GM12878 (cell line): ENCODE data around the gene PIGL. TPM values are rescaled to one million over a fixed set of nuclear protein-coding genes. Genes with fewer than 3 reads are reported as not detected.

Source experiments
- ATAC-seq: fragments of 200-7000 bp; cut with Tn5 transposase; 3 replicates; pipeline ENCODE4 v1.9.1; 2020; ENCODE audit warnings: mild to moderate bottlenecking, moderate library complexity
- BruUV-seq: library from RNA; stranded (reverse); fragments of 400-500 nt; replicated peaks from 2 replicates; lab custom pipeline; 2021; lab: Mats Ljungman, UMichigan
- CTCF ChIA-PET: fragments of 300-600 bp; sonication (Branson Sonifier 250); formaldehyde crosslinking; extraction: SDS; loops from one replicate; lab custom pipeline; 2021; ENCODE audit warnings: inconsistent platforms; lab: Yijun Ruan, JAX
- POLR2A ChIA-PET: fragments of 350-600 bp; formaldehyde crosslinking; extraction: SDS; loops from one replicate; lab custom pipeline; 2021; ENCODE audit warnings: inconsistent platforms; lab: Charles Lee
- RAD21 ChIA-PET: fragments of 300-600 bp; sonication (Branson Sonifier 250); formaldehyde crosslinking; loops from one replicate; lab custom pipeline; 2023; ENCODE audit warnings: antibody characterized with exemption; ENCODE audit not compliant: unreplicated experiment; lab: Charles Lee
- SMC1A ChIA-PET: fragments of 300-600 bp; sonication (Branson Sonifier 250); formaldehyde crosslinking; loops from one replicate; lab custom pipeline; 2023; ENCODE audit not compliant: unreplicated experiment, uncharacterized antibody; lab: Charles Lee
- DNase-seq: peaks from one replicate; pipeline ENCODE4 v3.0.0-alpha.2; 2011; ENCODE audit warnings: low read depth, low spot score
- FAIRE-seq: peaks from 3 replicates; lab custom pipeline; 2011; peaks lifted over from hg19 to GRCh38; lab: Jason Lieb, UNC
- H2AFZ ChIP-seq: 2 replicates; pipeline ENCODE4 v1.6.0; 2011; ENCODE audit warnings: low read depth, low read length, control low read depth; ENCODE audit not compliant: control insufficient read depth
- H3K27ac ChIP-seq: 2 replicates; pipeline ENCODE4 v1.5.1; 2011; ENCODE audit warnings: control low read depth; ENCODE audit not compliant: control insufficient read depth, insufficient read depth
- H3K27me3 ChIP-seq, 2 experiments: replicated peaks in 1 of 2; 2 replicates each; pipeline versions ENCODE4 v1.6.0 to v1.6.1; 2011; ENCODE audit warnings: low read length in 1 of 2; ENCODE audit not compliant: control insufficient read depth in 2 of 2, insufficient read depth in 2 of 2
- H3K36me3 ChIP-seq, 2 experiments: 2 replicates each; pipeline ENCODE4 v1.5.1; 2011; ENCODE audit warnings: low read length in 1 of 2; ENCODE audit not compliant: control insufficient read depth in 2 of 2, insufficient read depth in 2 of 2
- H3K4me1 ChIP-seq: 2 replicates; pipeline ENCODE4 v1.6.1; 2011; ENCODE audit warnings: mild to moderate bottlenecking, low read length, moderate library complexity, mixed read lengths; ENCODE audit not compliant: control insufficient read depth, insufficient read depth
- H3K4me2 ChIP-seq: 2 replicates; pipeline ENCODE4 v1.6.0; 2011; ENCODE audit warnings: control low read depth; ENCODE audit not compliant: control insufficient read depth, insufficient read depth
- H3K4me3 ChIP-seq: fragments of 200-600 bp; sonication (generic); 2 replicates; pipeline ENCODE4 v1.5.1; 2016
- H3K79me2 ChIP-seq: 2 replicates; pipeline ENCODE4 v1.6.0; 2011; ENCODE audit warnings: low read length; ENCODE audit not compliant: control insufficient read depth, insufficient read depth
- H3K9ac ChIP-seq: 2 replicates; pipeline ENCODE4 v1.8.0; 2011; ENCODE audit warnings: low read length, control low read depth, mixed read lengths; ENCODE audit not compliant: control insufficient read depth, insufficient read depth
- H3K9me3 ChIP-seq: replicated peaks from 3 replicates; pipeline ENCODE4 v1.5.1; 2011; ENCODE audit warnings: mild to moderate bottlenecking, low read length; ENCODE audit not compliant: control insufficient read depth, insufficient read depth
- H4K20me1 ChIP-seq: 2 replicates; pipeline ENCODE4 v1.6.0; 2011; ENCODE audit not compliant: control insufficient read depth, insufficient read depth
- BMI1 ChIP-seq: fragments of 450-650 bp; IDR thresholded peaks from 2 replicates; pipeline ENCODE4 v1.6.1; 2016; ENCODE audit warnings: mild to moderate bottlenecking, moderate library complexity, borderline replicate concordance
- GABPA ChIP-seq: IDR thresholded peaks from 2 replicates; pipeline ENCODE4 v1.6.1; 2014; ENCODE audit warnings: antibody characterized with exemption, low read depth, mild to moderate bottlenecking, inconsistent platforms
- NFIC ChIP-seq: IDR thresholded peaks from 2 replicates; pipeline ENCODE4 v1.6.1; 2012; ENCODE audit warnings: low read depth, mild to moderate bottlenecking, inconsistent platforms, low read length, moderate library complexity
- RB1 ChIP-seq: fragments of 450-650 bp; formaldehyde crosslinking; IDR thresholded peaks from 2 replicates; pipeline ENCODE4 v1.6.1; 2017; ENCODE audit warnings: mild to moderate bottlenecking, borderline replicate concordance
- RCOR1 ChIP-seq: conservative IDR thresholded peaks from 2 replicates; pipeline ENCODE4 v1.6.1; 2012; ENCODE audit warnings: low read depth, low read length, improper control_type of control experiment
- RELA ChIP-seq: fragments of 450-650 bp; IDR thresholded peaks from 2 replicates; pipeline ENCODE4 v1.8.0; 2014; ENCODE audit warnings: borderline replicate concordance; ENCODE audit not compliant: partially characterized antibody
- SRF ChIP-seq, 2 experiments: IDR thresholded peaks; 2 replicates each; pipeline ENCODE4 v1.6.1; 2011; ENCODE audit warnings: low read depth in 2 of 2, low read length in 2 of 2, mild to moderate bottlenecking in 1 of 2, moderate library complexity in 1 of 2
- ZBTB11 ChIP-seq: fragments of 450-650 bp; formaldehyde crosslinking; IDR thresholded peaks from 2 replicates; pipeline ENCODE4 v1.5.0; 2022; ENCODE audit warnings: mild to moderate bottlenecking, missing genetic modification characterization
- WGBS: methylation state at CpG from one replicate; pipeline ENCODE4 v1.1.6; 2016; ENCODE audit warnings: low lambda C conversion rate; ENCODE audit not compliant: insufficient replicate concordance, insufficient coverage; ENCODE audit errors: missing lambda C conversion rate; 5-methylcytosine and 5-hydroxymethylcytosine counted together
- in situ Hi-C: fragments of 300-500 bp; cut with MboI; formaldehyde crosslinking; loops from 9 replicates; pipeline ENCODE4 v1.14.3; 2018; ENCODE audit warnings: mixed read lengths
- intact Hi-C: fragments of 100-400 bp; cut with micrococcal nuclease; formaldehyde crosslinking; loops from one replicate; pipeline ENCODE4 v1.14.2; 2022; ENCODE audit not compliant: unreplicated experiment
- polyA plus RNA-seq, 11 experiments: library from polyadenylated mRNA; depleted of rRNA in 4 of 11; unstranded in 6 of 11; stranded (reverse) in 5 of 11; fragments of >200 nt; fragmentation: Nextera tagmentation in 4 of 11; fragmentation: Illumina TruSeq in 1 of 11; extraction: Ambion mirVana in 4 of 11; extraction: Trizol in 1 of 11; gene quantifications; 1 replicate in 1 of 11; 2 replicates in 10 of 11; pipeline versions ENCODE4 v1.2.1 to v1.2.3, GENCODE V29; 2011 to 2016; ENCODE audit warnings: inconsistent platforms in 2 of 11, missing spikeins in 2 of 11, low read depth in 1 of 11
- total RNA-seq, 4 experiments: library from RNA; depleted of rRNA in 3 of 4; stranded (reverse); fragments of >200 nt in 3 of 4; fragmentation: Illumina TruSeq in 1 of 4; extraction: Trizol in 1 of 4; gene quantifications; 2 replicates each; pipeline versions ENCODE4 v1.2.1 to v1.2.3, GENCODE V29; 2013 to 2021
- TF ChIP-seq, protein P1 (sequence below): fragments of 450-650 bp; IDR thresholded peaks from 2 replicates; pipeline ENCODE4 v1.6.1; 2017; ENCODE audit warnings: mild to moderate bottlenecking, low read depth, inconsistent platforms; ENCODE audit not compliant: poor library complexity, severe bottlenecking
- TF ChIP-seq, protein P2 (sequence below): fragments of 450-650 bp; formaldehyde crosslinking; IDR thresholded peaks from 2 replicates; pipeline ENCODE4 v1.4.0; 2022; ENCODE audit warnings: mild to moderate bottlenecking, moderate library complexity

The PIGL gene
- total and polyA plus RNA-seq, 10 of the 15 experiments (the other 5 are each of a cell fraction or from before 2014, with no cell fraction given) = 25.9 to 52.5 (median 30.2) TPM

DNA sequence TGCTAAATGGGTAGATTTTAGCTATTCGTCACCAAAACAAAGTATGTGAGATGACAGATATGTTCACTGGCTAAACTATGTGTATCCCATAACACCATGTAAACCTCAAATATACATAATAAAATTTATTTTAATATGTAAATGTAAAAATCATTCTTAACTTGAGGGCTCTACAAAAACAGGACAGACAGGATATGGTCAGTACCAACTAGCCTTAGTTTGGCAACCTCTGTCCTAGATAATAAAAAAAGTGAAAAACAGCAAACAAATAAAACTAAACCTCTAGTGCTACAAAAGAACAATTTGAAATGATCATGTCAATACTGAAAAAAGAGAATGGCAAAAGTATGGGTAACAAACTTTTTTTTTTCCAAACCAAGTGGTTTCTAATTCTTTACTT is 35.4 kb upstream of the PIGL start (continued):
- TF ChIP-seq, protein P1, sequence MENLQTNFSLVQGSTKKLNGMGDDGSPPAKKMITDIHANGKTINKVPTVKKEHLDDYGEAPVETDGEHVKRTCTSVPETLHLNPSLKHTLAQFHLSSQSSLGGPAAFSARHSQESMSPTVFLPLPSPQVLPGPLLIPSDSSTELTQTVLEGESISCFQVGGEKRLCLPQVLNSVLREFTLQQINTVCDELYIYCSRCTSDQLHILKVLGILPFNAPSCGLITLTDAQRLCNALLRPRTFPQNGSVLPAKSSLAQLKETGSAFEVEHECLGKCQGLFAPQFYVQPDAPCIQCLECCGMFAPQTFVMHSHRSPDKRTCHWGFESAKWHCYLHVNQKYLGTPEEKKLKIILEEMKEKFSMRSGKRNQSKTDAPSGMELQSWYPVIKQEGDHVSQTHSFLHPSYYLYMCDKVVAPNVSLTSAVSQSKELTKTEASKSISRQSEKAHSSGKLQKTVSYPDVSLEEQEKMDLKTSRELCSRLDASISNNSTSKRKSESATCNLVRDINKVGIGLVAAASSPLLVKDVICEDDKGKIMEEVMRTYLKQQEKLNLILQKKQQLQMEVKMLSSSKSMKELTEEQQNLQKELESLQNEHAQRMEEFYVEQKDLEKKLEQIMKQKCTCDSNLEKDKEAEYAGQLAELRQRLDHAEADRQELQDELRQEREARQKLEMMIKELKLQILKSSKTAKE = no peak
- TF ChIP-seq SRF (IDR thresholded peaks at IDR 0.05; ENCODE audit: low read depth in 2 of 2, low read length in 2 of 2) = no peak
- TF ChIP-seq NFIC = no peak
- no peak for TF ChIP-seq GABPA
- TF ChIP-seq ZBTB11 (CRISPR knock-in tag) = no peak
- TF ChIP-seq RB1 = no peak

DNA sequence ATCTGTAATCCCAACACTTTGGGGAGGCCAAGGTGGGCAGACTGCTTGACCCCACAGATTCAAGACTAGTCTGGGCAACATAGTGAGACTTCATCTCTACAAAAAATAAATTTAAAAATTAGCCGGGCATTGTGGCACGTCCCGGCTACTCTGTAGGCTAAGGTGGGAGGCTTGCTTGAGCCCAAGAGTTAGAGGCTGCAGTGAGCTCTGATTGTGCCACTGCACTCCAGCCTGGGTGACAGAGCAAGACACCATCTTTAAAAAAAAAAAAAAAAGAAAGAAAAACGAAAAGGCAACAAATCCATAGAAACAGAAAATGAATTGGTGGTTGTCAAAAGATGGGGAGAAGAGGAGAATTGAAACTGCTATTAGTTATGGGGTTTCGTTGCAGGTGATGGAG is 29.4 kb upstream of the PIGL start:
- Histone ChIP-seq H3K36me3 (peaks cover 1 to 19% of the 10 kb centered on the region in 2 experiments), H3K4me3 (no peak overlapping the region), H3K9me3 (no peaks in the 10 kb centered on the region; the same call in 2 of the 3 replicates), H3K27me3 (no peaks in the 10 kb centered on the region), H2AFZ (no peak overlapping the region), H3K4me2 (no peak overlapping the region), H3K9ac (no peak overlapping the region), H3K4me1 (peaks cover 5% of the 10 kb centered on the region; the same call in 1 of the 2 replicates), H3K79me2 (peaks cover 25% of the 10 kb centered on the region), H3K27ac (no peak overlapping the region), H4K20me1 (no peaks in the 10 kb centered on the region)
- ChIA-PET SMC1A (interaction anchor here (0.8 kb wide), 1 partner anchor 99 kb away, joined by 4 read pairs; no protein-coding TSS in a partner anchor), POLR2A (interaction anchor here (0.6 to 0.7 kb wide), 3 partner anchors 34 to 230 kb away, joined by 3 to 9 read pairs (median 3); no protein-coding TSS in a partner anchor), RAD21 (no interaction called here), CTCF (interaction anchor here (0.7 to 1.2 kb wide), 2 partner anchors 27 to 44 kb away, joined by 3 read pairs; no protein-coding TSS in a partner anchor)
- BruUV-seq = no TSS peak
- DNase-seq = no peak
- WGBS = 71% methylated on average over 5 of the region's 5 CpGs
- in situ Hi-C loops = no loop called here
- intact Hi-C loops = no loop called here
- FAIRE-seq = no peak
- no peak for ATAC-seq
- TF ChIP-seq RCOR1 (no peak), RELA (no peak), BMI1 (no peak)
- TF ChIP-seq, protein P1 = no peak
- TF ChIP-seq, protein P2, sequence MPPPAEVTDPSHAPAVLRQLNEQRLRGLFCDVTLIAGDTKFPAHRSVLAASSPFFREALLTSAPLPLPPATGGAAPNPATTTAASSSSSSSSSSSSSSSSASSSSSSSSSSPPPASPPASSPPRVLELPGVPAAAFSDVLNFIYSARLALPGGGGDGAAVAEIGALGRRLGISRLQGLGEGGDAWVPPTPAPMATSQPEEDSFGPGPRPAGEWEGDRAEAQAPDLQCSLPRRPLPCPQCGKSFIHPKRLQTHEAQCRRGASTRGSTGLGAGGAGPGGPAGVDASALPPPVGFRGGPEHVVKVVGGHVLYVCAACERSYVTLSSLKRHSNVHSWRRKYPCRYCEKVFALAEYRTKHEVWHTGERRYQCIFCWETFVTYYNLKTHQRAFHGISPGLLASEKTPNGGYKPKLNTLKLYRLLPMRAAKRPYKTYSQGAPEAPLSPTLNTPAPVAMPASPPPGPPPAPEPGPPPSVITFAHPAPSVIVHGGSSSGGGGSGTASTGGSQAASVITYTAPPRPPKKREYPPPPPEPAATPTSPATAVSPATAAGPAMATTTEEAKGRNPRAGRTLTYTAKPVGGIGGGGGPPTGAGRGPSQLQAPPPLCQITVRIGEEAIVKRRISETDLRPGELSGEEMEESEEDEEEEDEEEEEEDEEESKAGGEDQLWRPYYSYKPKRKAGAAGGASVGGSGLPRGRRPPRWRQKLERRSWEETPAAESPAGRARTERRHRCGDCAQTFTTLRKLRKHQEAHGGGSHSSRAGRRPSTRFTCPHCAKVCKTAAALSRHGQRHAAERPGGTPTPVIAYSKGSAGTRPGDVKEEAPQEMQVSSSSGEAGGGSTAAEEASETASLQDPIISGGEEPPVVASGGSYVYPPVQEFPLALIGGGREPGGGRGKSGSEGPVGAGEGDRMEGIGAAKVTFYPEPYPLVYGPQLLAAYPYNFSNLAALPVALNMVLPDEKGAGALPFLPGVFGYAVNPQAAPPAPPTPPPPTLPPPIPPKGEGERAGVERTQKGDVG = no peak
